Dedifferentiated amniotic fluid mesenchymal stem cell (primary cell): ENCODE results near the gene OR6C74.

ENCODE experiments used
- DNase-seq: peaks from one replicate; pipeline ENCODE4 v3.0.0-alpha.2; 2016; ENCODE audit errors: extremely low spot score

OR6C74 gene

DNA sequence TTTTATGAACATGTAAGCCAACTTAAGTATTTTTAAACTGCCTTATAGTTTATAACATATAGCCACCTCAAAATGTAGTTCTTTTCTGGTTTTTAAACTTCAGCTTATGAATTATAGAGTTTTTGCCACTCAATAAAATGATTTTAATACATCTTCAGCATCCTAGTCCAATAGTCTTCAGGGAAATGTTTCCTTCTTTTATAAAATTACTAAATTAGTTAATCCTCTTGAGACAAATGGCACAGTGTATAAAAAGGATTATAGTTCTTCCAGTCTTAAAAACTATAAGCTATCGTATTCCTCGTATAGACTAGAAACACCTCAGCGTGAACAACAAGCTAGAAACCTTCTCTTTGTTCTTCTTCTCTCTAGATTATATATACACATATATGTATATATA, at the start of gene OR6C74:
Gene OR6C74 (plus strand): TSS at position 301 of the 400 bp plus-strand sequence. CDS start 2,679 bp downstream, outside the sequence.
- no peak for DNase-seq

GRCh38 chr12:55220725-55221124, 23.7 kb upstream of the OR6C74 start, which contains the start of gene OR10A7:
OR10A7 (plus strand) TSS chr12:55221025; CDS start chr12:55221025, 0 bp downstream.
- no peak for DNase-seq

DNA sequence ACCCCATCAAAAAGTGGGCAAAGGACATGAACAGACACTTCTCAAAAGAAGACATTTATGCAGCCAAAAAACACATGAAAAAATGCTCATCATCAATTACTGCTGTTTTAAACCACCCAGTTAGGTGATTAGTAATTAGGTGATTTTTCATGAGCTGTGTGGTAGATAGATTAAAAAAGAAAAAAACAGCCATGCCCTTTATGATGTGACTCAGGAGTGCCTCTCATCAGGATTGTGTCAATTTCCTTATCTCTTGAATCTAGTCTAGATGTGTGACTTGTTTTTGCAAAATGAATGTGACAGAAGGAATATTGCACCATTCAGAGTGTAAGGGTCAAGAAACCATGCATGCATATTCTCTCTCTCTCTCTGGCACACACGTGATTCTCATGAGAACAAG, 17.9 kb upstream of the OR6C74 start:
- DNase-seq: no peak

DNA sequence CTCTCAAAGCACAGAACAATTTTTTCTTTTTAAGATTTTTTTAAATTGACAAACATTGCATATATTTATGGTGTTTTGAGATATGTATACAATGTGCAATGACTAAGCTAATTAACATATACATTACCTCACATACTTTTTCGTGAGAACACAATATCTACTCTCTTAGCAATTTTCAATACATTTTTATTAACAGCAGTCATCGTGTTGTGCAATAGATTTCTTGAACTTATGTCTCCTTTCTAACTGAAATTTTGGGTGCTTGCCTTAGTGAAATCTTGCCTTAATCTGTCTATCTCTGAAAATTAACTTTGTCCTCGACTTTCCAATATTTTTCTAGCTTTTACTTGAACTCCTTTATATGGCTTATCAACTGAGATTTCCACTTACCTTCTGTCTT, 16.8 kb upstream of the OR6C74 start:
- no peak for DNase-seq

- no peak for DNase-seq
These were observed 1.8 kb downstream of the OR6C74 start for GRCh38 chr12:55246159-55246558.

GRCh38 chr12:55250944-55251343, 6.5 kb downstream of the OR6C74 start:
- no peak for DNase-seq

DNA sequence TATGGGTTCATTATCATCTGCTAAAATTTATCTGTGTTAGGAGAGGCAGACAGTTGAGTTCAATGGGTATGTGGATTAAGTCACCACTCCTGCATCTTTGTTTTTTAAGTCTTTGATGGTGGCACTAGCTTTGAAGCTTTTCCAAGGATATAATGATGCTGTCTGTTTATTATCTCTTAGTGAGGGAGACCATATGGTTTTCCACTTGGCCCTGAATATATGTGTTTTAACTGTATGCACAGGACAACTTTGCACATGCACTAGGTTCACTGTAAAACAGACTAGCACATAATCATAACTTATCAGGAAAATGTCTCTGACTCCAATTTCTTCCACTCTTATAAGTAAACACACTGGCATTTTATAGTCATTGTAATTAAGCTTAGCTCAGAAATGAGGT, 8.9 kb downstream of the OR6C74 start:
- DNase-seq: no peak

GRCh38 chr12:55256831-55257230, 12.4 kb downstream of the OR6C74 start:
- no peak for DNase-seq

DNA sequence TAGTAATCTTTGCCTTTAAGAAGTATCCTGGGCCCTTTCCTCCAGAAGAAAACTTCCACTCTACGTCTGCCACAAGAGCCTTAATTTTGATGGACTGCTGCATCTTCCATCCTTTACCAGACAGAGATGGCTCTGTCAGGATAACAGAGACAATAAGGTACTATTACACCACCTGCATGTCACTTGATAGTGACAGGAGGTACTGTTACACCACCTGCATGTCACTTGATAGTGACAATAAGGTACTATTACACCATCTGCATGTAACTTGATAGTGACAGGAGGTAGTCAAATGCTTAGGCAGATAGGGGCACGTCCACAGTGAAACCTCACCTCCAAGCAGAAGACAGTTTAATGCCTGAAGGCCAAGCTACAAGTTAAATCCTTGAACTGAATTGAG, 13.9 kb downstream of the OR6C74 start:
- DNase-seq: no peak

DNA sequence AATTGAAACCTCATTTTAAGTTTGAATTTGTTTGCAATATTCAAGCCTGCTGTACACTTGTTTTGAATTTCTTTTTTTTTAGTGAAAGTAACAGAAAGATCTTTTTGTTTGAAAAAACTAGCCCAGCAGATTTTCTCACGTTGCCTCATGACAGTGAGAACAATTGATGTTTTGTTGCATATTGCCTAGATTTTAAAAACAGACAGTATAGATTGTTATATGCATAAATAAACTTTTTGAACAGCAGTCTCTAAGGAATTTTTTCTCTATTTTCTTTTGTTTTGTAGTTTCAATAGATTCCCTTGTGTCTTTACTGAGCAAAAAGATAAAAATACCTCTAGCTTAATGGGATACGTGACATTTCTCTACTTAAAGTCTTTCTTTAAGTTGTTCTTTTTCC, 36.6 kb downstream of the OR6C74 start:
- DNase-seq: no peak

GRCh38 chr12:55289999-55290398, 45.6 kb downstream of the OR6C74 start:
- no peak for DNase-seq
